HUES64 (cell line): ENCODE results near the gene CHN2.

Experiments
- H3K27ac ChIP-seq: 2 replicates; pipeline ENCODE4 v1.7.0; 2013; ENCODE audit warnings: low read depth, low read length, inconsistent platforms
- H3K27me3 ChIP-seq: 2 replicates; pipeline ENCODE4 v1.6.1; 2013; ENCODE audit warnings: mild to moderate bottlenecking, low read length; ENCODE audit not compliant: insufficient read depth
- H3K36me3 ChIP-seq: 2 replicates; pipeline ENCODE4 v1.6.1; 2013; ENCODE audit warnings: mild to moderate bottlenecking, low read length; ENCODE audit not compliant: insufficient read depth
- H3K4me1 ChIP-seq: 2 replicates; pipeline ENCODE4 v1.6.1; 2013; ENCODE audit warnings: mild to moderate bottlenecking, low read length, moderate library complexity; ENCODE audit not compliant: insufficient read depth
- H3K4me3 ChIP-seq: 2 replicates; pipeline ENCODE4 v1.5.1; 2013; ENCODE audit warnings: mild to moderate bottlenecking, low read length, moderate library complexity
- H3K9ac ChIP-seq: 2 replicates; pipeline ENCODE4 v1.6.1; 2013; ENCODE audit warnings: mild to moderate bottlenecking, low read depth, low read length
- H3K9me3 ChIP-seq: 2 replicates; pipeline ENCODE4 v1.6.1; 2013; ENCODE audit warnings: low read depth, low read length; ENCODE audit not compliant: insufficient read depth
- WGBS: fragments of 150-250, 120-280 bp; methylation state at CpG from one replicate; pipeline ENCODE4 v1.1.7; 2013; ENCODE audit warnings: missing lambda C conversion rate; 5-methylcytosine and 5-hydroxymethylcytosine counted together

Gene CHN2

GRCh38 chr7:29341156-29341555 lies 146.6 kb downstream of the CHN2 start:
- H3K9me3 ChIP-seq = no peaks in the 10 kb centered on the region
- no peak overlapping the region for H3K4me3 ChIP-seq
- H3K27me3 ChIP-seq = no peaks in the 10 kb centered on the region
- no peak overlapping the region for H3K9ac ChIP-seq
- 92% methylated on average over 7 of the region's 7 CpGs for WGBS
- H3K27ac ChIP-seq = no peak overlapping the region
- H3K36me3 ChIP-seq = no peaks in the 10 kb centered on the region
- no peaks in the 10 kb centered on the region for H3K4me1 ChIP-seq

- no peak overlapping the region for H3K9ac ChIP-seq
- no peaks in the 10 kb centered on the region for H3K4me1 ChIP-seq
- no peaks in the 10 kb centered on the region for H3K27me3 ChIP-seq
- H3K36me3 ChIP-seq = no peaks in the 10 kb centered on the region
- H3K9me3 ChIP-seq = no peaks in the 10 kb centered on the region
- 87% methylated on average over 3 of the region's 3 CpGs for WGBS
- H3K27ac ChIP-seq = no peak overlapping the region
- no peak overlapping the region for H3K4me3 ChIP-seq
Observed at GRCh38 chr7:29342761-29343160, 148.2 kb downstream of the CHN2 start.

DNA sequence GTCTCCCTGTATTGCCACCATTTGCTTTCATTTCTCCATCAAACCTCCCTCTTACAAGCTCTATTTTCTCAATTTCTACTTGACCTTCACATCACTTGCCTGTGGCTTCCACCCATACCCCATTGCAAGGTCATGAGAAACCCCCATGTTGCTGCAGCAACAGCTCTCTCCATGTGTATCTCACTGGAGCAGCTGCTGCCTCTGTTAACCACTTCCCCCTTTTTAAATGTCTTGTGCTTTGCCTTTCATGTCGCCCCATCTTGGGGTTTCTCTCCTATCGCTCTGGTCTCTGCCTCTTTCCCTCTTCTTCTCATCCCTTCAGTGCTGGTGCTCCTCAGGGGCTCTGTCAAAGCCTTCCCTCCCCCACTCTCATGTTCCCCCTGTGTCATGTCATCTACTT lies 148.8 kb downstream of the CHN2 start:
- WGBS = 97% methylated on average over 2 of the region's 2 CpGs
- Histone ChIP-seq H3K9me3 (no peaks in the 10 kb centered on the region), H3K4me3 (no peak overlapping the region), H3K27me3 (no peaks in the 10 kb centered on the region), H3K27ac (no peak overlapping the region), H3K9ac (no peak overlapping the region), H3K36me3 (no peaks in the 10 kb centered on the region), H3K4me1 (no peaks in the 10 kb centered on the region)

- WGBS = 91% methylated on average over 4 of the region's 4 CpGs
- Histone ChIP-seq H3K36me3 (no peaks in the 10 kb centered on the region), H3K4me3 (no peak overlapping the region), H3K9ac (no peak overlapping the region), H3K27me3 (no peaks in the 10 kb centered on the region), H3K9me3 (no peaks in the 10 kb centered on the region), H3K4me1 (no peaks in the 10 kb centered on the region), H3K27ac (no peak overlapping the region)
Observed at GRCh38 chr7:29344334-29344978, 149.9 kb downstream of the CHN2 start.

DNA sequence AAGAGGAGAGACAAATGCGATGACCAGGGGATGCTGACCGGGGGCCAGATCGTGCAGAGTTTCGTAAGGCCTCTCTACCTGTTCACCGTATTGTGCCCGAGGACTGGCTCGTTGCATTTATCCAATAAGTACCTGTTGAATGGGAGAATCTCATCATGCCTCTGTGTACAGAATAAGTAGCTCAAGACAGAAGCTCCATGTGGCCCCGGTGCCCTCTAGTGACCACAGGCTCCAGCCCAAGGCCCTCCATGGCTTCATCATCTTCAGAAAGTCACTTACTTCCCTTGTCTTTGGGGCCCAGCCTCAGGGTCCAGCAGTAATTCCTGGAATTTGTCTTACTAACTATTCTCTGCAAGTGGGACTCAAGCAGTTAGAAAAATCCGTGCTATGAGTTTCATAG lies 151.0 kb downstream of the CHN2 start:
- Histone ChIP-seq H3K27ac (no peak overlapping the region), H3K4me3 (no peak overlapping the region), H3K27me3 (no peaks in the 10 kb centered on the region), H3K9ac (no peak overlapping the region), H3K9me3 (no peaks in the 10 kb centered on the region), H3K4me1 (no peaks in the 10 kb centered on the region), H3K36me3 (no peaks in the 10 kb centered on the region)
- 79% methylated on average over 9 of the region's 9 CpGs for WGBS

DNA sequence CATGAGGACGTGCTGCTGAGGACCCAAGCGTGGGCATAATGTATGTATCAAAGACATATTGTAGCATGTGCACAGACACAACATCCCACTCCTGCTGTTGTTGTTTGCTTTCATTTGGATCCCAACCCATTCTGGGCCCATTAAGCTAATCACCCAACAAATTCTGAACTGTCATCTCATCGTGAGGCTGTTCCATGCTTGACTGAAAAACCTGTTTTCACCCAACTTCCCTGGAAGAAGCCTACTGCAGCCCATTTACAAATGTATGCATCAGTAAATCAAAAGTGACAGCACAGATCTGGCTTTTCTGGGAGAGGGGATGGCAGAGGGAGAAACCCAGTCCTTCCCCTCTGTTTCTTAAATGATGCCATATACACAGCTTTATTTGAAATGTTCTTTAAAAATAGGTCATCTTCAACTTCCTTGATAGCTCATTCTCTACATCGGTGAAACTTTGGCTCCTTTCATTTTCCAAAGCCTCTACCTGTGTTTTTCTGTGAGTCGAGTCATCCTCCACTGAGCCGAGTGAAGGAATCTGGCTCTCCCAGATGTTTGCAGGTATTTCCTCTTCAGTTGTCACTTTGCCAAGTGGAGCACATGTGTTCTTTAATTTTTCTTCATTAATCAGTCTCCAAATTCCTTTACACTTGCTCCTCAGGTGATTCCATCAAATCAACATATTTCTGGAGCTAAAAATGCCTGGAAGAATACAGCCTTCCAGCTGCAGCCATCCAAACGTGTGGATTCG lies 151.8 kb downstream of the CHN2 start:
- Histone ChIP-seq H3K4me3 (no peak overlapping the region), H3K4me1 (no peaks in the 10 kb centered on the region), H3K9ac (no peak overlapping the region), H3K27ac (no peak overlapping the region), H3K9me3 (no peaks in the 10 kb centered on the region), H3K36me3 (no peaks in the 10 kb centered on the region), H3K27me3 (no peaks in the 10 kb centered on the region)
- WGBS = 93% methylated on average over 8 of the region's 8 CpGs

- Histone ChIP-seq H3K27me3 (no peaks in the 10 kb centered on the region), H3K36me3 (no peaks in the 10 kb centered on the region), H3K4me3 (no peak overlapping the region), H3K27ac (no peak overlapping the region), H3K9me3 (no peaks in the 10 kb centered on the region), H3K9ac (no peak overlapping the region), H3K4me1 (no peaks in the 10 kb centered on the region)
- 93% methylated on average over 3 of the region's 4 CpGs for WGBS
Observed at GRCh38 chr7:29349362-29349761, 154.8 kb downstream of the CHN2 start.

DNA sequence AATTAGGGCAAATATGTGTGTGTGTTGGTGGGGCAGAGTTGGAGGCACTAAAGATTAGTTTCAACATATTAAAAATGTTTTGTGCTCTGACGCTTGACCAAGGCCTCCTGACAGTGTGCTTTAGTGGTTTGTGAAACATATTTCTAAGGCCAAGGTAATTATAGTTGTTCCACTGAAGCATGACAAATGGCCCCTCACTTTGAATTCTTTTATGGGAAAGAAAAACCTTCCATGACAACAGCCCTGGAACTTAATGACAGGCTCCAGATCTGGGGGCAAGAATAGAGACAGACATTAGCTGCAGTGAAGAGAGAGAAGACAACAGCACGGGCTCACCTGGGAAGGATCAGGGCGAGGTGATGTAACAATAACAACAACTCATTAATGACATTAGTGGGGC lies 155.8 kb downstream of the CHN2 start:
- Histone ChIP-seq H3K27me3 (no peaks in the 10 kb centered on the region), H3K9ac (no peak overlapping the region), H3K27ac (no peak overlapping the region), H3K9me3 (no peaks in the 10 kb centered on the region), H3K4me1 (no peaks in the 10 kb centered on the region), H3K36me3 (no peaks in the 10 kb centered on the region), H3K4me3 (no peak overlapping the region)
- 84% methylated on average over 3 of the region's 3 CpGs for WGBS

GRCh38 chr7:29352041-29352440 lies 157.5 kb downstream of the CHN2 start:
- Histone ChIP-seq H3K4me1 (peaks cover 4% of the 10 kb centered on the region; the same call in 1 of the 2 replicates), H3K9me3 (no peaks in the 10 kb centered on the region), H3K9ac (no peak overlapping the region), H3K27ac (no peak overlapping the region), H3K36me3 (no peaks in the 10 kb centered on the region), H3K27me3 (no peaks in the 10 kb centered on the region), H3K4me3 (no peak overlapping the region)
- WGBS = 97% methylated on average over 3 of the region's 4 CpGs

DNA sequence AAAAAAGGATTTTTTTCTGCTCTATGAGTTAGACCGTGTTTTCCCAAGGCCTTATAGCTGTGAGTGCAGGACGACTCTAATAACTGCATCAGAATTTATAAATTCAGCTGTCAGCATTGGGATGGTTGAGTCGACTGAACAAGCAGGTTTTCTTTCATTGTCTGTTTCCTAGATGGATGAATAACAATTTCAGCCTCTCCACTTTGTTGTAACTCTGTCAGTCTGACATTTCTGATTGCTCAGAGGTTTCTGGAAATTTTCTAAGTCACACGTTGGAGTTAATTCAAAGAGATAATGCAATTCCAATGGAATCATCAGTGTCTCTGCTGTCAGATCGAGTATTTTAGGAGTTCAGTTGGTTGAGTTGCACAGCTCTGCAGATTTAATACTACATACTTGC lies 159.2 kb downstream of the CHN2 start:
- H3K4me3 ChIP-seq = no peak overlapping the region
- no peaks in the 10 kb centered on the region for H3K36me3 ChIP-seq
- peaks cover 4% of the 10 kb centered on the region; the same call in 1 of the 2 replicates for H3K4me1 ChIP-seq
- no peak overlapping the region for H3K9ac ChIP-seq
- H3K27ac ChIP-seq = no peak overlapping the region
- no peaks in the 10 kb centered on the region for H3K9me3 ChIP-seq
- no peaks in the 10 kb centered on the region for H3K27me3 ChIP-seq
- WGBS = 96% methylated on average over 5 of the region's 5 CpGs

GRCh38 chr7:29354340-29354739 lies 159.8 kb downstream of the CHN2 start:
- no peak overlapping the region for H3K4me3 ChIP-seq
- WGBS = 94% methylated on average over 4 of the region's 4 CpGs
- no peaks in the 10 kb centered on the region for H3K36me3 ChIP-seq
- no peaks in the 10 kb centered on the region for H3K27me3 ChIP-seq
- H3K27ac ChIP-seq = no peak overlapping the region
- no peaks in the 10 kb centered on the region for H3K9me3 ChIP-seq
- peaks cover 4% of the 10 kb centered on the region; the same call in 1 of the 2 replicates for H3K4me1 ChIP-seq
- H3K9ac ChIP-seq = no peak overlapping the region
